ENCODE measurements around the gene PALD1. TPM values are rescaled to one million over a fixed set of nuclear protein-coding genes. Genes with fewer than 3 reads are reported as not detected.

Gene PALD1
- total RNA-seq, 1 donor from 2014 or later: 1.8 TPM

- H3K27me3 ChIP-seq (ENCODE audit: insufficient read depth, low read length): peaks cover 6% of the 10 kb centered on the region
- no peak overlapping the region for H3K4me3 ChIP-seq (ENCODE audit: insufficient read depth, low read depth, low read length)
- peaks cover 4% of the 10 kb centered on the region for H3K36me3 Mint-ChIP-seq (ENCODE audit: low read depth, unreplicated experiment)
- no peaks in the 10 kb centered on the region for H3K79me2 ChIP-seq (ENCODE audit: insufficient read depth, low read length)
- peaks cover 59% of the 10 kb centered on the region for H3K27me3 Mint-ChIP-seq (ENCODE audit: low read depth, unreplicated experiment)
- peak overlapping the region; percentile 77 for H3K4me3 Mint-ChIP-seq (ENCODE audit: unreplicated experiment)
- H2AFZ ChIP-seq (ENCODE audit: low read depth, low read length): no peak overlapping the region
- peaks cover 10% of the 10 kb centered on the region for H4K20me1 ChIP-seq (ENCODE audit: insufficient read depth, low read length)
- peaks cover 15% of the 10 kb centered on the region for H3K4me1 ChIP-seq (ENCODE audit: insufficient read depth, low read length)
- no peak overlapping the region for H3K9ac ChIP-seq (ENCODE audit: low read length)
- H3K4me2 ChIP-seq (ENCODE audit: low read length): peak overlapping the region; percentile 89
- H3K9me3 Mint-ChIP-seq (ENCODE audit: unreplicated experiment): no peaks in the 10 kb centered on the region
- TF ChIP-seq EZH2 (IDR thresholded peaks at IDR 0.05; ENCODE audit: insufficient read depth, low read length) (no peak), CTCF (IDR thresholded peaks at IDR 0.05; ENCODE audit: insufficient read depth, low read depth, low read length) (no peak)
- no peaks in the 10 kb centered on the region for H3K36me3 ChIP-seq (ENCODE audit: insufficient read depth, low read length)
- DNase-seq (ENCODE audit: low read depth): no peak
- no peak overlapping the region for H3K27ac ChIP-seq (ENCODE audit: low read depth, low read length)
- FAIRE-seq: no peak
- peaks cover 9% of the 10 kb centered on the region for H3K4me1 Mint-ChIP-seq (ENCODE audit: low read depth, unreplicated experiment)
- no peak overlapping the region for H3K27ac Mint-ChIP-seq (ENCODE audit: unreplicated experiment)
- H3K9me3 ChIP-seq (ENCODE audit: insufficient read depth, low read depth, low read length): no peaks in the 10 kb centered on the region
Observed at GRCh38 chr10:70479626-70480238, 1.2 kb downstream of the PALD1 start.

GRCh38 chr10:70480239-70480861 lies 1.8 kb downstream of the PALD1 start:
- no peaks in the 10 kb centered on the region for H3K79me2 ChIP-seq (ENCODE audit: insufficient read depth, low read length)
- H4K20me1 ChIP-seq (ENCODE audit: insufficient read depth, low read length): peaks cover 10% of the 10 kb centered on the region
- H3K27me3 ChIP-seq (ENCODE audit: insufficient read depth, low read length): peaks cover 6% of the 10 kb centered on the region
- DNase-seq (ENCODE audit: low read depth) (no peak), FAIRE-seq (no peak)
- no peak overlapping the region for H3K27ac Mint-ChIP-seq (ENCODE audit: unreplicated experiment)
- no peaks in the 10 kb centered on the region for H3K36me3 ChIP-seq (ENCODE audit: insufficient read depth, low read length)
- H3K9ac ChIP-seq (ENCODE audit: low read length): no peak overlapping the region
- no peaks in the 10 kb centered on the region for H3K9me3 Mint-ChIP-seq (ENCODE audit: unreplicated experiment)
- peaks cover 53% of the 10 kb centered on the region for H3K27me3 Mint-ChIP-seq (ENCODE audit: low read depth, unreplicated experiment)
- H3K36me3 Mint-ChIP-seq (ENCODE audit: low read depth, unreplicated experiment): peaks cover 2% of the 10 kb centered on the region
- H3K4me1 Mint-ChIP-seq (ENCODE audit: low read depth, unreplicated experiment): peaks cover 7% of the 10 kb centered on the region
- no peak overlapping the region for H2AFZ ChIP-seq (ENCODE audit: low read depth, low read length)
- no peak overlapping the region for H3K4me2 ChIP-seq (ENCODE audit: low read length)
- peaks cover 15% of the 10 kb centered on the region for H3K4me1 ChIP-seq (ENCODE audit: insufficient read depth, low read length)
- H3K9me3 ChIP-seq (ENCODE audit: insufficient read depth, low read depth, low read length): no peaks in the 10 kb centered on the region
- no peak overlapping the region for H3K4me3 ChIP-seq (ENCODE audit: insufficient read depth, low read depth, low read length)
- no peak for TF ChIP-seq CTCF (IDR thresholded peaks at IDR 0.05; ENCODE audit: insufficient read depth, low read depth, low read length)
- no peak for TF ChIP-seq EZH2 (IDR thresholded peaks at IDR 0.05; ENCODE audit: insufficient read depth, low read length)
- peak overlapping the region; percentile 64 for H3K4me3 Mint-ChIP-seq (ENCODE audit: unreplicated experiment)
- H3K27ac ChIP-seq (ENCODE audit: low read depth, low read length): no peak overlapping the region

- no peak overlapping the region for H3K27ac Mint-ChIP-seq (ENCODE audit: unreplicated experiment)
Observed at GRCh38 chr10:70481105-70481504, 2.5 kb downstream of the PALD1 start.

More at GRCh38 chr10:70481105-70481504, 2.5 kb downstream of the PALD1 start:
- Histone ChIP-seq H4K20me1 (ENCODE audit: insufficient read depth, low read length) (peaks cover 10% of the 10 kb centered on the region), H3K9me3 (ENCODE audit: insufficient read depth, low read depth, low read length) (no peaks in the 10 kb centered on the region), H3K4me3 (ENCODE audit: insufficient read depth, low read depth, low read length) (no peak overlapping the region), H2AFZ (ENCODE audit: low read depth, low read length) (no peak overlapping the region), H3K9ac (ENCODE audit: low read length) (no peak overlapping the region), H3K27me3 (ENCODE audit: insufficient read depth, low read length) (peaks cover 6% of the 10 kb centered on the region), H3K27ac (ENCODE audit: low read depth, low read length) (no peak overlapping the region), H3K4me2 (ENCODE audit: low read length) (no peak overlapping the region), H3K36me3 (ENCODE audit: insufficient read depth, low read length) (no peaks in the 10 kb centered on the region), H3K79me2 (ENCODE audit: insufficient read depth, low read length) (no peaks in the 10 kb centered on the region), H3K4me1 (ENCODE audit: insufficient read depth, low read length) (peaks cover 15% of the 10 kb centered on the region)
- Mint-ChIP-seq H3K36me3 (ENCODE audit: low read depth, unreplicated experiment) (peaks cover 2% of the 10 kb centered on the region), H3K4me3 (ENCODE audit: unreplicated experiment) (no peak overlapping the region), H3K27me3 (ENCODE audit: low read depth, unreplicated experiment) (peaks cover 46% of the 10 kb centered on the region), H3K9me3 (ENCODE audit: unreplicated experiment) (no peaks in the 10 kb centered on the region), H3K4me1 (ENCODE audit: low read depth, unreplicated experiment) (peaks cover 4% of the 10 kb centered on the region)
- FAIRE-seq (no peak), DNase-seq (ENCODE audit: low read depth) (no peak)
- no peak for TF ChIP-seq CTCF (IDR thresholded peaks at IDR 0.05; ENCODE audit: insufficient read depth, low read depth, low read length)
- TF ChIP-seq EZH2 (IDR thresholded peaks at IDR 0.05; ENCODE audit: insufficient read depth, low read length): no peak
